ENCODE measurements around the gene IRS4.

DNA sequence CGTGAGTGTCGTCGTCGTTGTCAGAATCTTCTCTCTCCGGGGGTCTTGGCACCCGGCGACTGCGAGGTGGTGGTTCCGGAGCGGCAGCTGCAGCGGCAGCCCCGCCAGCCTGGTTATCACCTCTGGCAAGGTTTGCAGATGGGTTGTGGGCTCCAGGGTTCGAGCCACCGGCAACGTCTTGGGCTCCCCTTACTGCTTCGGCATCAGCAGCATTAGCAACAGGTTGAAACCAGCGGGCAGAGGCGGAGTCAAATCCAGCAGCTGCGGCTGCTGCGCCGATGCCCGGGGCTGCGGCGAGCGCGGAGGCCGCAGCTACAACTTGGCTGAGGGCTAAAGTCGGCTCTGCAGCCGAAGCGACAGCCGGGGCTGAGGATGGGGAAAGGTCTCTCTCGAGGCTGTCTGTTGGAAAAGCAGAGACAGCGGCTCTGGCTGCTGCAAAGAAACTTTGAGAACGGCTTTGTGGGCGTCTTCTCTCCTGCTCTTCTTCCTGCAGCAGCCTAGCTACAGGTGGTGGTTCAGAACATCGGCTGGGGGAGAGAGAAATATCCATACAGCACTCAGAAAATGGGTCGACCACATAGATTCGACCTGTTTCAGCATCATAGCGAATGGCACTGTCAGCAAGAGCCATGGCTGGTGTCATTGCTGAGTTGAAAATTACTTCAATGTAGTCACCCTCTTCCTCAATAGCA, 3.6 kb downstream of the IRS4 start:
- TF ChIP-seq, protein P1, sequence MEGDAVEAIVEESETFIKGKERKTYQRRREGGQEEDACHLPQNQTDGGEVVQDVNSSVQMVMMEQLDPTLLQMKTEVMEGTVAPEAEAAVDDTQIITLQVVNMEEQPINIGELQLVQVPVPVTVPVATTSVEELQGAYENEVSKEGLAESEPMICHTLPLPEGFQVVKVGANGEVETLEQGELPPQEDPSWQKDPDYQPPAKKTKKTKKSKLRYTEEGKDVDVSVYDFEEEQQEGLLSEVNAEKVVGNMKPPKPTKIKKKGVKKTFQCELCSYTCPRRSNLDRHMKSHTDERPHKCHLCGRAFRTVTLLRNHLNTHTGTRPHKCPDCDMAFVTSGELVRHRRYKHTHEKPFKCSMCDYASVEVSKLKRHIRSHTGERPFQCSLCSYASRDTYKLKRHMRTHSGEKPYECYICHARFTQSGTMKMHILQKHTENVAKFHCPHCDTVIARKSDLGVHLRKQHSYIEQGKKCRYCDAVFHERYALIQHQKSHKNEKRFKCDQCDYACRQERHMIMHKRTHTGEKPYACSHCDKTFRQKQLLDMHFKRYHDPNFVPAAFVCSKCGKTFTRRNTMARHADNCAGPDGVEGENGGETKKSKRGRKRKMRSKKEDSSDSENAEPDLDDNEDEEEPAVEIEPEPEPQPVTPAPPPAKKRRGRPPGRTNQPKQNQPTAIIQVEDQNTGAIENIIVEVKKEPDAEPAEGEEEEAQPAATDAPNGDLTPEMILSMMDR (conservative IDR thresholded peaks at IDR 0.05 in 1 of 2, IDR thresholded peaks at IDR 0.05 in 1 of 2; ENCODE audit: low read depth in 1 of 2, low read length in 2 of 2): no peak
- no peak for TF ChIP-seq EZH2 (IDR thresholded peaks at IDR 0.05; ENCODE audit: low read length, missing control alignments)
